Measurements from ENCODE around the gene KRTAP5-5. TPM values are rescaled to one million over a fixed set of nuclear protein-coding genes. Genes with fewer than 3 reads are reported as not detected.
A peak's percentile ranks its signal among the peaks of the same experiment; 100 is the strongest.
"Not testable (repeated sequence)": the region's sequence is repeated elsewhere in the genome, so short reads cannot be mapped to it uniquely, and the experiment has no call there.

The KRTAP5-5 gene
- not detected for polyA plus RNA-seq

- H3K27me3 Mint-ChIP-seq (ENCODE audit: low read depth in 3 of 3) = peaks cover 3 to 15% (median 11%) of the 10 kb centered on the region in 3 donors
- H3K36me3 Mint-ChIP-seq = no peaks in the 10 kb centered on the region
- H3K4me1 Mint-ChIP-seq = peaks cover 0 to 3% of the 10 kb centered on the region in 2 donors
- DNase-seq = no peak
- H3K4me3 Mint-ChIP-seq = no peak within 1 kb of the TSS
- H3K27ac Mint-ChIP-seq = no peak within 1 kb of the TSS
- no peaks in the 10 kb centered on the region for H3K9me3 Mint-ChIP-seq
These were observed at the start of gene KRTAP5-5 for GRCh38 chr11:1629326-1630185. Gene KRTAP5-5, plus strand, starts transcription at chr11:1629775. Its CDS starts 66 bp downstream, at chr11:1629841.

- Mint-ChIP-seq H3K27me3 (ENCODE audit: low read depth in 3 of 3) (peaks cover 3 to 14% (median 6%) of the 10 kb centered on the region in 3 donors), H3K27ac (no peak overlapping the region), H3K4me3 (no peak overlapping the region), H3K36me3 (peaks cover 0 to 6% (median 0%) of the 10 kb centered on the region in 3 donors), H3K9me3 (peaks cover 0 to 5% (median 1%) of the 10 kb centered on the region in 6 donors), H3K4me1 (peaks cover 12 to 16% of the 10 kb centered on the region in 2 donors)
- no peak for DNase-seq
These were observed 47.6 kb upstream of the KRTAP5-5 start for GRCh38 chr11:1581976-1582375.

- not testable (repeated sequence) for H3K4me3 Mint-ChIP-seq, DNase-seq, H3K9me3 Mint-ChIP-seq, H3K27ac Mint-ChIP-seq, H3K36me3 Mint-ChIP-seq
- peaks cover 3 to 14% (median 6%) of the 10 kb centered on the region in 3 donors for H3K27me3 Mint-ChIP-seq (ENCODE audit: low read depth in 3 of 3)
- H3K4me1 Mint-ChIP-seq = peaks cover 14 to 18% of the 10 kb centered on the region in 2 donors
These were observed 46.7 kb upstream of the KRTAP5-5 start for GRCh38 chr11:1582909-1583308.

GRCh38 chr11:1584661-1585370, 44.8 kb upstream of the KRTAP5-5 start, which contains the start of gene KRTAP5-1:
Gene KRTAP5-1, minus strand, starts transcription at chr11:1585283. Its CDS starts 34 bp downstream, at chr11:1585249.
- peak within 1 kb of the TSS in 1 of 5 donors; percentile 23 for H3K4me3 Mint-ChIP-seq
- peaks cover 31 to 34% of the 10 kb centered on the region in 2 donors for H3K4me1 Mint-ChIP-seq
- H3K27ac Mint-ChIP-seq = not testable (repeated sequence)

GRCh38 chr11:1586699-1587098, 42.9 kb upstream of the KRTAP5-5 start:
- no peak overlapping the region for H3K4me3 Mint-ChIP-seq
- H3K9me3 Mint-ChIP-seq = peaks cover 0 to 2% (median 0%) of the 10 kb centered on the region in 6 donors
- peaks cover 37 to 39% of the 10 kb centered on the region in 2 donors for H3K4me1 Mint-ChIP-seq
- H3K36me3 Mint-ChIP-seq = peaks cover 0 to 5% (median 5%) of the 10 kb centered on the region in 3 donors
- DNase-seq = no peak
- H3K27ac Mint-ChIP-seq = no peak overlapping the region
- H3K27me3 Mint-ChIP-seq (ENCODE audit: low read depth in 3 of 3) = peaks cover 3 to 9% (median 6%) of the 10 kb centered on the region in 3 donors

More at GRCh38 chr11:1584661-1585370, 44.8 kb upstream of the KRTAP5-5 start, which contains the start of gene KRTAP5-1:
- not testable (repeated sequence) for H3K9me3 Mint-ChIP-seq; H3K27me3 Mint-ChIP-seq (ENCODE audit: low read depth in 3 of 3); H3K36me3 Mint-ChIP-seq; DNase-seq

- Mint-ChIP-seq H3K27ac (peak overlapping the region; percentile 78 to 89 (median 86)), H3K4me3 (peak overlapping the region; percentile 73 to 90 (median 79)), H3K4me1 (peaks cover 31 to 35% of the 10 kb centered on the region in 2 donors)
- H3K27me3 Mint-ChIP-seq (ENCODE audit: low read depth in 3 of 3); H3K36me3 Mint-ChIP-seq; H3K9me3 Mint-ChIP-seq: not testable (repeated sequence)
- peak in 1 of 3 donors; percentile 25 for DNase-seq
These were observed 40.2 kb upstream of the KRTAP5-5 start for GRCh38 chr11:1589191-1589963.

GRCh38 chr11:1589996-1590395, 39.6 kb upstream of the KRTAP5-5 start:
- DNase-seq = no peak
- peaks cover 25 to 30% of the 10 kb centered on the region in 2 donors for H3K4me1 Mint-ChIP-seq
- peaks cover 0 to 2% (median 0%) of the 10 kb centered on the region in 6 donors for H3K9me3 Mint-ChIP-seq
- peaks cover 0 to 5% (median 5%) of the 10 kb centered on the region in 3 donors for H3K36me3 Mint-ChIP-seq
- H3K27me3 Mint-ChIP-seq (ENCODE audit: low read depth in 3 of 3) = peaks cover under 1 to 5% (median 4%) of the 10 kb centered on the region in 3 donors
- H3K4me3 Mint-ChIP-seq = peak overlapping the region in 3 of 5 donors; percentile 35 to 59 (median 46)
- peak overlapping the region in 4 of 6 donors; percentile 36 to 76 (median 58) for H3K27ac Mint-ChIP-seq

GRCh38 chr11:1592628-1593027, 36.9 kb upstream of the KRTAP5-5 start:
- DNase-seq = no peak
- peaks cover 0 to 11% (median 10%) of the 10 kb centered on the region in 3 donors for H3K27me3 Mint-ChIP-seq (ENCODE audit: low read depth in 3 of 3)
- peak overlapping the region in 1 of 6 donors; percentile 1 for H3K27ac Mint-ChIP-seq
- H3K4me1 Mint-ChIP-seq = peaks cover 23 to 25% of the 10 kb centered on the region in 2 donors
- H3K4me3 Mint-ChIP-seq = no peak overlapping the region
- peaks cover 0 to 2% (median 0%) of the 10 kb centered on the region in 6 donors for H3K9me3 Mint-ChIP-seq
- peaks cover 0 to 5% (median 5%) of the 10 kb centered on the region in 3 donors for H3K36me3 Mint-ChIP-seq

- not testable (repeated sequence) for DNase-seq, H3K27ac Mint-ChIP-seq, H3K9me3 Mint-ChIP-seq, H3K4me1 Mint-ChIP-seq, H3K36me3 Mint-ChIP-seq, H3K4me3 Mint-ChIP-seq
- H3K27me3 Mint-ChIP-seq (ENCODE audit: low read depth in 3 of 3) = peaks cover 1 to 13% (median 11%) of the 10 kb centered on the region in 3 donors
These were observed 33.5 kb upstream of the KRTAP5-5 start for GRCh38 chr11:1595994-1596575.

GRCh38 chr11:1596576-1597121, 32.9 kb upstream of the KRTAP5-5 start:
- peaks cover 1 to 13% (median 11%) of the 10 kb centered on the region in 3 donors for H3K27me3 Mint-ChIP-seq (ENCODE audit: low read depth in 3 of 3)
- H3K9me3 Mint-ChIP-seq, H3K36me3 Mint-ChIP-seq, H3K4me3 Mint-ChIP-seq, DNase-seq, H3K4me1 Mint-ChIP-seq, H3K27ac Mint-ChIP-seq: not testable (repeated sequence)

- no peak overlapping the region for H3K27ac Mint-ChIP-seq
- DNase-seq = no peak
- H3K27me3 Mint-ChIP-seq (ENCODE audit: low read depth in 3 of 3) = peaks cover 1 to 18% (median 13%) of the 10 kb centered on the region in 3 donors
- no peaks in the 10 kb centered on the region for H3K9me3 Mint-ChIP-seq
- H3K4me1 Mint-ChIP-seq = no peaks in the 10 kb centered on the region
- no peaks in the 10 kb centered on the region for H3K36me3 Mint-ChIP-seq
- H3K4me3 Mint-ChIP-seq = no peak overlapping the region
These were observed 32.1 kb upstream of the KRTAP5-5 start for GRCh38 chr11:1597331-1597993.

GRCh38 chr11:1597994-1598380, 31.6 kb upstream of the KRTAP5-5 start, which contains the start of gene KRTAP5-2:
Gene KRTAP5-2, minus strand, starts transcription at chr11:1598294. Its CDS starts 44 bp downstream, at chr11:1598250.
- H3K9me3 Mint-ChIP-seq = no peaks in the 10 kb centered on the region
- H3K4me1 Mint-ChIP-seq = no peaks in the 10 kb centered on the region
- no peak within 1 kb of the TSS for H3K27ac Mint-ChIP-seq
- no peak for DNase-seq
- H3K4me3 Mint-ChIP-seq = no peak within 1 kb of the TSS
- peaks cover 1 to 20% (median 13%) of the 10 kb centered on the region in 3 donors for H3K27me3 Mint-ChIP-seq (ENCODE audit: low read depth in 3 of 3)
- no peaks in the 10 kb centered on the region for H3K36me3 Mint-ChIP-seq
